Natural killer cell (primary cell): Measurements from ENCODE around the gene RRN3. TPM values are rescaled to one million over a fixed set of nuclear protein-coding genes. Genes with fewer than 3 reads are reported as not detected.
"Not testable (repeated sequence)": the region's sequence is repeated elsewhere in the genome, so short reads cannot be mapped to it uniquely, and the experiment has no call there.

Source experiments
- ATAC-seq, 3 donors: fragments of 150-1000 bp in 2 of 3; fragments of 200-7000 bp in 1 of 3; cut with Tn5 transposase; 1 replicate in 1 of 3; 2 replicates in 2 of 3; pipeline ENCODE4 v1.10.0; 2021; ENCODE audit warnings: mild to moderate bottlenecking in 2 of 3, moderate library complexity in 2 of 3
- DNase-seq, 2 donors: peaks; one replicate each; pipeline versions ENCODE4 v3.0.0 to v3.0.0-alpha.2; 2013 to 2021; ENCODE audit warnings: mixed read lengths in 1 of 2
- H3K27ac ChIP-seq: one replicate; pipeline ENCODE4 v1.5.1; 2013; ENCODE audit warnings: mild to moderate bottlenecking, low read length
- H3K27me3 ChIP-seq: one replicate; pipeline ENCODE4 v1.6.1; 2013; ENCODE audit warnings: low read length; ENCODE audit not compliant: control insufficient read depth, insufficient read depth
- H3K36me3 ChIP-seq: one replicate; pipeline ENCODE4 v1.6.1; 2013; ENCODE audit warnings: low read length; ENCODE audit not compliant: control insufficient read depth, insufficient read depth
- H3K4me1 ChIP-seq: one replicate; pipeline ENCODE4 v1.6.1; 2013; ENCODE audit warnings: low read length; ENCODE audit not compliant: control insufficient read depth, insufficient read depth
- H3K4me3 ChIP-seq: one replicate; pipeline ENCODE4 v1.5.1; 2013; ENCODE audit warnings: low read length
- H3K9me3 ChIP-seq: one replicate; pipeline ENCODE4 v1.6.1; 2013; ENCODE audit warnings: low read length; ENCODE audit not compliant: control insufficient read depth, insufficient read depth
- H3K27ac Mint-ChIP-seq, 2 donors: one replicate each; pipeline ENCODE4 v1.8.0; 2022; ENCODE audit warnings: mild to moderate bottlenecking in 2 of 2, mixed read lengths in 2 of 2, moderate library complexity in 1 of 2
- H3K27me3 Mint-ChIP-seq, 2 donors: one replicate each; pipeline ENCODE4 v1.8.0; 2022; ENCODE audit warnings: low read depth in 2 of 2, mixed read lengths in 2 of 2
- H3K36me3 Mint-ChIP-seq: one replicate; pipeline ENCODE4 v1.8.0; 2022; ENCODE audit warnings: mixed read lengths
- H3K4me1 Mint-ChIP-seq, 2 donors: one replicate each; pipeline ENCODE4 v1.8.0; 2022; ENCODE audit warnings: mixed read lengths in 2 of 2
- H3K4me3 Mint-ChIP-seq: one replicate; pipeline ENCODE4 v1.8.0; 2022; ENCODE audit warnings: mild to moderate bottlenecking, moderate library complexity, mixed read lengths
- H3K9me3 Mint-ChIP-seq, 2 donors: one replicate each; pipeline ENCODE4 v1.8.0; 2022; ENCODE audit warnings: mixed read lengths in 2 of 2
- WGBS: methylation state at CpG from one replicate; pipeline ENCODE4 v1.1.7; 2013; ENCODE audit warnings: missing lambda C conversion rate; ENCODE audit not compliant: insufficient coverage; 5-methylcytosine and 5-hydroxymethylcytosine counted together
- intact Hi-C: fragments of 100-400 bp; cut with micrococcal nuclease; formaldehyde crosslinking; loops from one replicate; pipeline ENCODE4 v1.14.2; 2022
- total RNA-seq, 4 donors: library from RNA; stranded (reverse); fragments of 120-200 nt in 1 of 4; gene quantifications; one replicate each; pipeline versions ENCODE4 v1.2.3 to v1.2.4, GENCODE V29; 2013 to 2022

The RRN3 gene
- total RNA-seq, 3 donors from 2014 or later (not counting 1 experiment from before 2014, with no cell fraction given) = 40.8 to 45.3 (median 43.4) TPM

DNA sequence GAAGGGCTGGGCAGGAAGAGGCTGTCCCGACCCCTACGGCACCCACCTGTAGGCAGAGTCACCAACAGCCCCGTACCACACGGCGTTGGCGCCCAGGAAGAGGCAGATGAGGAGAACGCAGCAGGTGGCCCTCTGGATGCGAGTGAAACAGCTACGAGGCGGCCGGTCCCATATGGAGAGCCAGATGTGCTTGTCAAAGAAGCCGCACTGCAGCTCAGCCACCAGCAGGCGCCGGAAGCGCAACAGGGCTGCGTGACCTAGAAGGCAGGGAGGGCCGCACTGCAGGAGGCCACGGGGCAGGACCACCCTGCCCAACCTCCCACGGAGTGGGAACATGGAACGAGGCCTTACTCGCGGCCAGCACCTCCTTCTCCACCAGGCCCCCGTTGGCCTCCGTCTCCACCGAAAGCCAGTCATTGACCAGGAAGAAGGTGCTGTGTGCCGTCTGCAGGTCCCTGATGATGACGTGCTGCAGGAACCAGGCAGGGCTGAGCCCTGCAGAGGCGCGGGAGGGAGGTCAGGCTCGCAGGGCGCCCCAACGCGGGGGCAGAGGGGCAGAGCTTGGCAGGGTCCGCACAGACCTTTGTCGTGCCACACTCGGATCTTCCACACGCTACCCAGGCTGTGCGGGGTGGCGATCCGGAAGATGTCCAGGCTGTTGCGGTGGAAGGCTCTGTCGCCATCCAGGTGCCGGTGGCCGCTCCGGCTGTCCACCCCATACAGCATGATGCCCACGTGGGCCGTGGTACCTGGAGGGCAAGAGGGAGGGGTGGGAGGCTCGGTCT is 33.8 kb upstream of the RRN3 start:
- H3K27me3 ChIP-seq, H3K9me3 Mint-ChIP-seq, H3K4me1 ChIP-seq, H3K27ac Mint-ChIP-seq, H3K9me3 ChIP-seq, H3K4me3 Mint-ChIP-seq, H3K36me3 Mint-ChIP-seq, DNase-seq, intact Hi-C loops, H3K27me3 Mint-ChIP-seq, H3K4me1 Mint-ChIP-seq, ATAC-seq, H3K4me3 ChIP-seq, H3K27ac ChIP-seq, H3K36me3 ChIP-seq: not testable (repeated sequence)
- WGBS = over 99% methylated on average over 17 of the region's 48 CpGs

DNA sequence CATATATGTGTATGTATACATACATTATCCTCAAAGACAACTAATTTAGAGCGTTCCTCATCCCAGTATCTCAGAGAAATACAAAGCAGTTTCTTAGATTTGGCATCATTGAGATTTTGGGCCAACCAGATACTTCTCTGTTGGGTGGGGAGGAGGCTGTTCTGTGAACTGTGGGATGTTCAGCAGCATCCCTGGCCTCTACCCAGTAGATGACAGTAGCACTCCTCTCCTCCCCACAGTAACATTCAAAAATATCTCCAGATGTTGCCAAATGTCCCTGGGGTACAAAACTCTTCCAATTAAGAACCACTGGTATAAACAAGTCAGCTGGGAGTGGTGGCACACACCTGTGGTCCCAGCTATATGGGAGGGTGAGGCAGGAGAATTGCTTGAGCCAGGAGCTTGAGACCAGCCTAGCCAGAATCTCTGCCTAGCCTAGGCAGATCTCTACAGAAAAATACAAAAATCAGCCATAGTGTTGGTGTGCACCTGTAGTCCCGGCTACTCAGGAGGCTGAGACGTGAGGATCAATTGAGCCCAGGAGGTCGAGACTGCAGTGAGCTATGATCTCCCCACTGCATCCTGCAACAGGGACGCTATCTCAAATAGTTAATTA is 6.4 kb upstream of the RRN3 start:
- H3K4me1 Mint-ChIP-seq, ATAC-seq, H3K4me3 Mint-ChIP-seq, H3K4me1 ChIP-seq, DNase-seq, H3K27me3 ChIP-seq, intact Hi-C loops, H3K9me3 ChIP-seq, H3K36me3 ChIP-seq, H3K9me3 Mint-ChIP-seq, H3K27me3 Mint-ChIP-seq, H3K4me3 ChIP-seq, H3K36me3 Mint-ChIP-seq, H3K27ac Mint-ChIP-seq, H3K27ac ChIP-seq: not testable (repeated sequence)
- WGBS = no CpG with 5 or more reads among the region's 5 CpGs

DNA sequence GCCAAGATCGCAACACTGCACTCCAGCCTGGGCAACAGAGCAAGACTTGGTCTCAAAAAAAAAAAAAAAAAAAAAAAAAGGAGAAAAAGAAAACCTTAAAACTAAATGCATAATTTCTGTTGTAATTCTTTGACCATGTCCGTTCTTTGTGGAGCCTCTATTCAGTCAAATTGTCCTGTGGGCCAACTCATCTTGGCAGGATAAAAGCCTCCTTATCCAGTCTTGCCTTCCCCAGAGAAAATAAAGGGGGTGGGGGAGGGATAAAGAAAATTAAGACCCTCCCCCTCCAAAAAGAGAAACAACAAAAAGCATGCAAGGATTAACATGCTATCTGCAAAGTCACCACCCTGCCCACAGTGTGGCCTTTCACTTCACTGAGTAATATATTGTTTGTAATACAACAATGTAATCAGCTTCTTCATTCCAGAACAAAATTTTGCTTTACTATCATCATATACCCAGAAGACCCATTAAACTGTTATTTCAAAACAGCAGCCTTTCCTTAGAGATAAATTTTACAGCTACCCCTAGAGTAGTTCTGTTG is 5.4 kb upstream of the RRN3 start:
- WGBS = 100% methylated on average over 1 of the region's 2 CpGs
- H3K4me3 Mint-ChIP-seq, H3K9me3 Mint-ChIP-seq, H3K27me3 Mint-ChIP-seq, H3K36me3 Mint-ChIP-seq, H3K27me3 ChIP-seq, H3K4me3 ChIP-seq, H3K9me3 ChIP-seq, intact Hi-C loops, DNase-seq, H3K4me1 ChIP-seq, H3K4me1 Mint-ChIP-seq, H3K36me3 ChIP-seq, H3K27ac Mint-ChIP-seq, ATAC-seq, H3K27ac ChIP-seq: not testable (repeated sequence)

DNA sequence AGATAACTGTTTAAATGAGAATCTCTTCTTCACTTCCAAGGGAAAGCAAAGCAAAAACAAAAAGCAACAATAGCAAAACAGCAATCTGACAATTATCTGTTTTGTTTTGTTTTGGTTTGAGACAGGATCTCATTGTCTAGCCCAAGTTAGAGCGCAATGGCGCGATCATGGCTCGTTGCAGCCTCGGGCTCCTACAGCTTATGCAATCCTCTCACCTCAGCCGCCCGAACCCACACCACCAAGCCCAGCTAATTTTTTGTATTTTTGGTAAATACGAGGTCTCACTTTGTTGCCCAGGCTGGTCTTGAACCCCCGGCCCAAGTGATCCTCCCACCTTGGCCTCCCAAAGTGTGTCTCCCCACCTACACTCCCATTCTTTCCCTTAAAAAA is 2.5 kb upstream of the RRN3 start:
- H3K27me3 Mint-ChIP-seq, H3K27ac Mint-ChIP-seq, H3K36me3 ChIP-seq, H3K36me3 Mint-ChIP-seq, intact Hi-C loops, H3K4me3 ChIP-seq, H3K9me3 ChIP-seq, H3K9me3 Mint-ChIP-seq, ATAC-seq, H3K27me3 ChIP-seq, H3K4me3 Mint-ChIP-seq, DNase-seq, H3K27ac ChIP-seq: not testable (repeated sequence)
- peaks cover 22 to 25% of the 10 kb centered on the region in 2 donors for H3K4me1 Mint-ChIP-seq
- peaks cover 13% of the 10 kb centered on the region for H3K4me1 ChIP-seq
- 93% methylated on average over 6 of the region's 9 CpGs for WGBS

DNA sequence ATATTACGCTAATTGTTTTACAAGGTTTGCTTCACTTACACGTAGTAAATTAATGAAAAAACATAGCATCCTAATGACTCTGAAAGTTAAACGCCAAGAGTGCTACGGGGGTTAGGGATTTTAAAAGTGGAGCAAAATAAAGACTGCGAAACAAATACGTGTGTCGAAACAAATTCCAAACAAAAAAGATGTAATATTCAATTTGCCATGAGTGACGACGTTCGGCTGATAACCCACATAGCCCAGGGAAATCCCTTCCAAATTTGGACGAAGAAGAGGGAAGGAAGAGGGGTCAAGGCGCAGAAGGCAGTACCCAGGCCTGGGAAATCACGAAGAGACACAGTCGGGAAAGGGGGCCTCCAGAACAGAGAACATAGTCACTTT is 509 bp downstream of the RRN3 start:
- not testable (repeated sequence) for H3K36me3 Mint-ChIP-seq, H3K27me3 Mint-ChIP-seq
- peak overlapping the region; percentile 94 to 98 for H3K27ac Mint-ChIP-seq

DNA sequence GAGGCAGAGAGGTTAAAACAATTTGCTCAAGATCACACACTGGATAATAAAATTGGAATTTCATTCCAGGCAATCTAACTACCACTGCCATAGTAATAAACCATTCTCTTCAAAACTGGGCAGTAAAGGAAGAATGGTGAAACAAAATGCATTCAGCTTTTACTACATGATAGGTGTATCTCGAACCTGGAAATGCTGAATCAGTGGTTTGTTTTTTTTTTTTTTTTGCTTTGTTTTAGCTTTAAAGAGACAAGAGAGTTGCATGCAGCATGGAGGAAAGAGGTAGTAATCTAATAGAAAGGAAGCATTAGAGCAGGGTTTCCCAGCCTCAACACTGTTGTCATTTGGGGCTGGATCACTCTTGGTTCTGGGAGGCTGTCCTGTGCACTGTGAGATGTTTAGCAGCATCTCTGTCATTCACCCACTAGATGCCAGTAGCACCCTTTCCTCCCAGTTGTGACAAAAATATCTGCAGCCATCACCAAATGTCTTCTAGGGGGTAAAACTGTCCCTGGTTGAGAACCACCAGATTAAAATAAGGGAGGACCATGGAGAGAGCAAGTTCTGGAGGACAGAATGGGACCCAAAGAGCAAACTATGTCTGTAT is 3.3 kb downstream of the RRN3 start:
- DNase-seq, H3K36me3 ChIP-seq, H3K9me3 Mint-ChIP-seq, intact Hi-C loops, H3K27ac ChIP-seq, H3K27me3 ChIP-seq, H3K27me3 Mint-ChIP-seq, H3K36me3 Mint-ChIP-seq, ATAC-seq, H3K9me3 ChIP-seq, H3K4me3 ChIP-seq: not testable (repeated sequence)
- peak overlapping the region; percentile 45 to 50 for H3K27ac Mint-ChIP-seq
- H3K4me3 Mint-ChIP-seq = peak overlapping the region; percentile 10
- H3K4me1 ChIP-seq = peaks cover 13% of the 10 kb centered on the region
- peaks cover 25 to 31% of the 10 kb centered on the region in 2 donors for H3K4me1 Mint-ChIP-seq
- 93% methylated on average over 1 of the region's 1 CpG for WGBS

More for the DNA sequence above, 509 bp downstream of the RRN3 start:
- intact Hi-C loops, H3K9me3 ChIP-seq, ATAC-seq, H3K27me3 ChIP-seq, H3K36me3 ChIP-seq, DNase-seq, H3K9me3 Mint-ChIP-seq: not testable (repeated sequence)
- H3K4me3 ChIP-seq = peak overlapping the region; percentile 60
- Mint-ChIP-seq H3K4me1 (peaks cover 25 to 31% of the 10 kb centered on the region in 2 donors), H3K4me3 (peak overlapping the region; percentile 97)
- peak overlapping the region; percentile 76 for H3K27ac ChIP-seq
- 0% methylated on average over 1 of the region's 14 CpGs for WGBS
- H3K4me1 ChIP-seq = peaks cover 13% of the 10 kb centered on the region

DNA sequence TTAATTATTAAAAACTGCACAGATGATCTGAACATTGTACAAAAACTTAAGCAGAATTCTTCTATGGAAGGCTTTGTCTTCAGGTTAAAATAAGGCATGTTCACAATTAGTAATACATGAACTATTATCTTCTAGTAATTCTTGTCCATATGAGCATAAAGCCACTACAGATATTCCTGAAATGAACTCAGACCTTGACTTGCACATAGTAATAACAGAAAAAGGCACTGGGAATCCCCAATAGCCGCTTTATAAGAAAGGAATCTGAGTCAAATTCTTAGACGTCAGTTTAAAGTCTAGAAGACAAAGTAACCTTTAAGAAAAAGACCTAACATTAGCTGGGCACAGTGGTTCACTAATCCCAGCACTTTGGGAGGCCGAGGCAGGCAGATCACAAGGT is 11.3 kb downstream of the RRN3 start:
- H3K27me3 ChIP-seq, H3K9me3 Mint-ChIP-seq, H3K4me3 ChIP-seq, H3K27me3 Mint-ChIP-seq, H3K4me1 Mint-ChIP-seq, H3K9me3 ChIP-seq, H3K36me3 Mint-ChIP-seq, H3K27ac ChIP-seq, H3K27ac Mint-ChIP-seq, H3K4me1 ChIP-seq, ATAC-seq, H3K4me3 Mint-ChIP-seq, DNase-seq, intact Hi-C loops: not testable (repeated sequence)
- 82% methylated on average over 3 of the region's 3 CpGs for WGBS
- peaks cover 27% of the 10 kb centered on the region for H3K36me3 ChIP-seq
